GM13976 (cell line): Measurements from ENCODE around the gene RAI14.
"Not testable (repeated sequence)": the region's sequence is repeated elsewhere in the genome, so short reads cannot be mapped to it uniquely, and the experiment has no call there.

Experiments used
- DNase-seq: peaks from one replicate; pipeline ENCODE4 v3.0.0; 2012; ENCODE audit warnings: low spot score
- in situ Hi-C: fragments of 300-500 bp; cut with MboI; formaldehyde crosslinking; loops from one replicate; pipeline ENCODE4 v1.12.0; 2022; ENCODE audit warnings: low sequenced_read_pairs, mixed read lengths, inconsistent platforms; ENCODE audit not compliant: unreplicated experiment
- TF ChIP-seq, protein P1 (sequence below): IDR thresholded peaks from 2 replicates; pipeline ENCODE4 v1.5.1; 2012; ENCODE audit warnings: borderline replicate concordance, mild to moderate bottlenecking; ENCODE audit not compliant: insufficient read depth; ENCODE audit errors: extremely low read depth, missing control alignments, control extremely low read depth

RAI14 gene

DNA sequence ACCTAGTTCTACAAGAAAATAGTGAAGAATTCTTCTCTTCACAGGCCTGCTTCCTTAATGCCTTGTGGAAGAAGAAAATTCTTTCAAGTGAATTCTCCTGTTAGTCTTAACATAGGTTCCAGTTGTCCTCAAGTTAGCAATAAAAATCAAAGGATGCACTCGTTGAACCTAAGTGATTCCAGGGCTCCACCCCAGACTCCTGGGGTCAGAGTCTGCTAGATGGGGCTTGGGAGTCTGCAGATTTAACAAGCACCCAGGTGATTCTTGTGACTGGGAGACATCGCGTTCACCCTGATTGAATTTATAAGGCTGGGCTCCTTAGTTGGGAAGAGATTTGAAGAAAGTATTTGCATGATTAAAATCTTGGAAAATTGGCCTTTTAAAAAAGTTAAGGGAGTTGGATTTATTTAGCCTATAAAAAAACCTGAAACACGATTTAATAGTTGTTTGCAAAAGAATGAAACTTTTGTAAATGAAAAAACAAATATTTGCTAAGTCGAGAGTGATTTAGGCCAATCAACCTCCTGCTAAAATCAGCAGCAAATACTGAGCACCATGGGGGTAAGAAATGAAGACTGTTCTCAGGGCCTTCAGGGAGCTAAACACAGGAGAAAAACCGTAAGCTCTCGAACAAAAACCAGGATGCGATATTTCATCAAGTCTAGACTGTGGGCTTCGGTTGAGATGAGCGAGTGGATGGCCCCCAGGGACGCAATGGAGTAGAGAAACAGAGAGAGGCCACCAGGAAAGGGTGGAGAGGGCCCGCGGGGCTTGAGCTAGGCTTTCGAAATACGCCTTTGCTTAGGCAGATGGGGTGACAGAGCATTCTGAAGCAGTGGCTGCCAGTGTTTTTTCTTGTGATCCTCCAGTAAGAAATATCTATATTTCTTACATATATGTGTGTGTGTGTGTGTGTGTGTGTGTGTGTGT, 95.9 kb downstream of the RAI14 start:
- in situ Hi-C loops = no loop called here
- no peak for DNase-seq
- TF ChIP-seq, protein P1, sequence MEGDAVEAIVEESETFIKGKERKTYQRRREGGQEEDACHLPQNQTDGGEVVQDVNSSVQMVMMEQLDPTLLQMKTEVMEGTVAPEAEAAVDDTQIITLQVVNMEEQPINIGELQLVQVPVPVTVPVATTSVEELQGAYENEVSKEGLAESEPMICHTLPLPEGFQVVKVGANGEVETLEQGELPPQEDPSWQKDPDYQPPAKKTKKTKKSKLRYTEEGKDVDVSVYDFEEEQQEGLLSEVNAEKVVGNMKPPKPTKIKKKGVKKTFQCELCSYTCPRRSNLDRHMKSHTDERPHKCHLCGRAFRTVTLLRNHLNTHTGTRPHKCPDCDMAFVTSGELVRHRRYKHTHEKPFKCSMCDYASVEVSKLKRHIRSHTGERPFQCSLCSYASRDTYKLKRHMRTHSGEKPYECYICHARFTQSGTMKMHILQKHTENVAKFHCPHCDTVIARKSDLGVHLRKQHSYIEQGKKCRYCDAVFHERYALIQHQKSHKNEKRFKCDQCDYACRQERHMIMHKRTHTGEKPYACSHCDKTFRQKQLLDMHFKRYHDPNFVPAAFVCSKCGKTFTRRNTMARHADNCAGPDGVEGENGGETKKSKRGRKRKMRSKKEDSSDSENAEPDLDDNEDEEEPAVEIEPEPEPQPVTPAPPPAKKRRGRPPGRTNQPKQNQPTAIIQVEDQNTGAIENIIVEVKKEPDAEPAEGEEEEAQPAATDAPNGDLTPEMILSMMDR = no peak

DNA sequence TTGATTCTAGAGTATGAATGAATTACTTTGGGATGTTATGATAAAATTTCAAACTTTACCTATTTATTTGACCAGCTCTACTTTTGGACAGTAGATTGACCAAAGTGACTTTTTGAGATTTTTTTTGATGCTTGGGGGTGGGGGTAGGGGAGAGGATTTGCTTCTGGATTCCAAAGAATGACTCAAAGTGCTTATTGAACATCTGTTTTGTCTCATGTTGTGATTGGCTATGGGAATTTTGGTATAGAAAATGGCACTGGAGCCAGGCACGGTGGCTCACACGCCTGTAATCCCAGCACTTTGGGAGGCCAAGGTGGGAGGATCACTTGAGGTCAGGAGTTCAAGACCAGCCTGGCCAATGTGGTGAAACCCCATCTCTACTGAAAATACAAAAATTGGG, 97.1 kb downstream of the RAI14 start:
- in situ Hi-C loops, DNase-seq: not testable (repeated sequence)

GRCh38 chr5:34755926-34756325, 99.8 kb downstream of the RAI14 start:
- DNase-seq = no peak
- TF ChIP-seq, protein P1 = no peak
- in situ Hi-C loops = no loop called here

DNA sequence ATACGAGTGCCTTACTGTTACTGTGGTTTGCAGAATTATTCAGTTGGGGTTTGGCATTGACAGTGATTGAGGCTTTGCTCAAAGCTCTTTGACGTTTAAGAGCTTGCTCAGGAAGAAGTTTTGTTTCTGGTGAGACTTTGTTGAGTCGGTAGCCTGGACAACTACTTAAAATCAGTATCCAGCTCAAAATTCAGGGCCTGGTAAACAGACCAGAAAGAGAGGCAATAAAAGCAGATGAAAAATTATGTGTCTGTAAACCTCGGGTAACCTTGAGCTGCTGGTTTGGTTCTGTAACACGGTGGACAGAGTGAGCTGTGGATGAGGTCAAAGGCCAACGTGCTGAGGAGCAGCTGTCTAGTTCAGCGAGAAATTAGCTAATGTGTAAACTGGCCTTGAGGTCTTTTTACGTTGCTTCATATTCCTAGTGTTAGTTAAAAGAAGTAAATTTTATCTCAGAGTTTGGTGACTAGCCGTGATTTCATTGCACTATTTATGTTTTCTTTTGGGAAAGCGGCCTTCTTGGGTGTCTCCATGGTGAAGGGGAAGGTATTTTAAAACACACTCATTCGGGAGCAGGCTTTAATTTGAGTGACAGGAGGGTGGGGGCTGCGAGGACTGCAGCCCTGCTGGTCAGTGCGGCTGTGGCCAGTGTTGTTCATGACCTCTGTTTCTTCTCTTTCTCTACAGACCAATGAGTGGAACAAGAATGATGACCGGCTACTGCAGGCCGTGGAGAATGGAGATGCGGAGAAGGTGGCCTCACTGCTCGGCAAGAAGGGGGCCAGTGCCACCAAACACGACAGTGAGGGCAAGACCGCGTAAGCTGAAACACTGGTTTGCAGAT, 100.9 kb downstream of the RAI14 start:
- in situ Hi-C loops = no loop called here
- DNase-seq = no peak
- TF ChIP-seq, protein P1 = no peak

DNA sequence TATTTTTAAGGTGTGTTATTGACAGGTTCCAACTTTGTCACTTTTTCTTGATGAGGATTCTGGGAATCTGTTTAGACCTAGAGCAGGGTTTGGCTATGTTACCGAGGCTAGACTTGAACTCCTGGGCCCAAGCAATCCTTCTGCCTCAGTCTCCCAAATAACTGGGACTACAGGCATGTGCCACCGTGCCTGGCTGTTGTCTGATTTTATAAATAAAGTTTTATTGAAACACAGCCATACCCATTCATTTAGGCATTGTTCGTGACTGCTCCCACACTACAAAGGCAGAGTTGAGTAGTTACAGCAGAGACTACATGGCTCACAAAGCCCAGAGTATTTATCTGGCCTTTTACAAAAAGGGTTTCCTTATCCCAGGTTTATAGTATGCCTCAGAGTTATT, 102.4 kb downstream of the RAI14 start:
- TF ChIP-seq, protein P1 = no peak
- in situ Hi-C loops = no loop called here
- no peak for DNase-seq

DNA sequence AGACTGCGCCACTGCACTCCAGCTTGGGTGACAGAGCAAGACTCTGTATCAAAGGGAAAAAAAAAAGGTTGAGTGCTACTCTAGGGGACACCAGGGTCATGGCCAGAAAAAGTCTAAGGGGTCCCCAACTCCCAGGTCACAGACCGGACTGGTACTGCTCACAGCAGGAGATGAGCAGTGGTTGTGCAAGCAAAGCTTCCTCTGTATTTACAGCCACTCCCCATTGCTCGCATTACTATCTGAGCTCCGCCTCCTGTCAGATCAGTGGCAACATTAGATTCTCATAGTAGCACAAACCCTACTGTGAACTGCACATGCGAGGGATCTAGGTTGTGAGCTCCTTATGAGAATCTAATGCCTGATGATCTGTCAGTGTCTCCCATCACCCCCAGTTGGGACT, 103.1 kb downstream of the RAI14 start:
- DNase-seq, in situ Hi-C loops: not testable (repeated sequence)

DNA sequence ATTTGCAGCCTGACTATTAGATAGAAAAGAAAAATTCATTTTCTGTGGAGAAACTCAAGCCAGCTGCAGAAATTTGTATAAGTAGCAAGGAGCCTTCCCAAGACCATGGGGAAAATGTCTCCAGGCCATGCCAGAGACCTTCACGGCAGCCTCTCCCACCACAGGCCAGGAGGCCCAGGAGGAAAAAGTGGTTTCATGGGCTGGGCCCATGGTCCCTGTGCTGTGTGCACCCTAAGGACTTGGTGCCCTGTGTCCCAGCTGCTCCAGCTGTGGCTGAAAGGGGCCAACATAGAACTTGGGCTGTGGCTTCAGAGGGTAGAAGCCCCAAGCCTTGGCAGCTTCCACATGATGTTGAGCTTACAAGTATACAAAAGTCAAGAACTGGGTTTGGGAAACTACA, 109.5 kb downstream of the RAI14 start:
- no peak for DNase-seq
- TF ChIP-seq, protein P1 = no peak
- in situ Hi-C loops = no loop called here
